CMK (cell line): ENCODE results near the gene GNAO1.

Source experiments
- DNase-seq: peaks from one replicate; pipeline ENCODE4 v3.0.0-alpha.2; 2010; ENCODE audit warnings: low read depth

Gene GNAO1

DNA sequence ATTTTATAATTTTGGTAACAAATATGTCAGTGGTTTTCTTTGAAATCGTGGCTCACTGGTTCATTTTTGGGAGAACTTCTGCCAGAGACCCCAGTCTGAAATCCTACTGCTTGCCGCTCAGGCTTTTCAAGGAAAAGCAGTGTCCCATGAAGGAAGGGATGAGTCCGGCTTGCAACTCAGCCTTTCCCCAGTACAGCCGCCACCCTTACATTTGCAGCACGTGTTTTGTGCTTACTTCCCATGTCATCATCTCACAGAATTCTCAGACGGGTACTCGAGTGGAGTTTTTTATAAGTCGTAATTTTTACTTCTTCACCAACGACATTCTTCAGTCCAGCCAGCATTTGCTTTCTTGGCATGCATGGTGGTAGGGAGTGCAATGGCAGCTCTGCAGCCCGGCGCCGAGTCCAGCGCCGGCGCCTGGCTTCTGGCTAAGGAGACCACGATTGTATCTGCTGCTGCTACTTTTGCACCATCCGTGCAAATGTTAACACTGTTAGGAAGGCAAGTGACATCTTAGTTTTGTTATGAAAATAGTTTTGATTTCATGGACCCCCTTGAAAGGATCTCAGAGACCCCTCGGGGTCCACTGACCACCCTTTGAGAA lies 123.1 kb downstream of the GNAO1 start:
- no peak for DNase-seq

DNA sequence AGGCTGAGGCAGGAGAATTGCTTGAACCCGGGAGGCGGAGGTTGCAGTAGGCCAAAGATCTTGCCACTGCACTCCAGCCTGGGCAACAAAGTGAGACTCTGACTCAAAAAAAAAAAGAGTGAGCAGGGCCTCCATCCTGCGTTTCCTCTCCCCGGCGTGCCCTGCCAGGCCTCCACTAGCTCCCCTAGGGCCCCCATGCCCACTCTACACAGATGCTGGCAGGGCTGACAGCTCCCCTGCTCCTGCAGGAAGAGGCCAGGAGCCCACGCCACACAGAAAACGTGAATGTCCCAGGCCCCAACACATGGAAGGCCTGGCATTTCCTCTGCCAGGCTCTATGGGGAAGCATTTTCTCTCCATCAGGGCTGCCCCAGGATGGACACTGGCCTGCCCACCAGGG lies 124.7 kb downstream of the GNAO1 start:
- DNase-seq = no peak

DNA sequence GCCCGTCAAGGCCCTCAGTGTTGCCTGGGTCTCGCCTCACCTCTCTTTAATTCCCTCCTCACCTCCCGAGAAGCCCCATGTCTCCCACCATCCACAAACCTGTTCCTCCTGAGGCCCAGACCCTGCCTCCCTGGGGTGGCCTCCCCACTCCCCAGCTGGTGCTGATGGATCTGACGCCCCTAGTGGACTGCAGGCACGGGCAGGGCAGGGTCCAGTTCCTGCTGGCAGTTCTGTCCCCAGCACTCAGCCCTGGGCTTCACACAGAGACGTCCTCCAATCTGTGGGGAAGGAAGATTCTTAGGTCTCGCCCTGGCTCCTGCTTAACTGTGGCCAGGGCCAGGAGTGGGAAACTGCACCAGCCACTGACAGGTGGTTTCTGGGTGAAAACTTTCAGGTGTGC lies 125.3 kb downstream of the GNAO1 start:
- DNase-seq = no peak

DNA sequence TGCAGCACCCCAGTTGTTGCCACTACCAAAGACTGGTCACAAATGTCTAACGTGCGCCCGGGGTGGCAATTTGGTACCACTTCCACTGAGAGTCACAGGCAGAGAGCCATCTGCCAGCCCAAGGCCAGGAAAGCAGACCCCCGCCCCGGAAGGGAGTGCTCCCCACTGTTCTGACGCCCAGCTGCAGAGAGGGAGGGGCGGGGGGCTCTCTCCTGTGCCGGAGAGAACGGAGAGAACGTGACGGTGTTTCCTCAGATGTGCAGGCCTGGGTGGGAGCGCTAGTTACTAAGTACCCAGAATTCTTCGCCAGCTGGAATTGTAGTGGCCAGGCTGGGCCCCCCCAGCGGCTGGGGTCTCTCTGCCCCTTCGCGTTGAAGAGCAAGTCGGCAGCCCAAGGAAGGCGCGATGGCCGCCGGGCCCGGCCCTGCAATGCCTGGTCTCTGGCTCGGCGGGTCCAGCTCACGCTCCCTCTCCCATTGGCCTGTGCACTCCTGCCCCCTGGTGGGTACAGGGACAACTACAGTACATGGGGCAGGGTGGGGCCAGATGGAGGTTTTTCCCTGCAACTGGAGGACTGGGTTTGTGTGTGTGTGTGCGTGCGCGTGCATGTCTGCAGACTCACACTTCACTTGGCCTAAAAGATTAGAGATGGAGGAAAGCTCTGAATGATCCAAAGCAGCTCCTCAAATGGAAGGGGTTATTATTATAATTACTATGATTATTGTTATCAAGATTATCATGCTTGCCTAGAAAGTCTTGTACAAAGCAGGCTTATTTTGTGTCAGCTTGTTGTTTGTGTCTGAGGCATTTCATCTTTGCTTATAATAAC lies 126.9 kb downstream of the GNAO1 start:
- DNase-seq = peak; percentile 49

DNA sequence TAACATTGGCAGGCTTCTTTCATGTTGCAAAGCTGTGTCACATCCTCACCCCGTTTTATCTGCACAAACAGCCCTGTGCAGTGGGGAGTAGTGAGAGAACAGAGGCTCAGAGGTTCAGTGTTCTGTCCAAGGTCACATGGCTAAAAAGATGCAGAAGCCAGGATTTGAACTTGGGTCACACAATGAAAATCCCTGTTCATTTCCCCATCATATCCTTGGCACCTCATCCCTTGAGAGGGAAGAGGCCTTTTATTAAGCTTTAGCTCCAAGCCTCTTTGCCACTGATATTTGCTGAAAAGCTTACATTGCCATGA lies 127.5 kb downstream of the GNAO1 start:
- DNase-seq = no peak

DNA sequence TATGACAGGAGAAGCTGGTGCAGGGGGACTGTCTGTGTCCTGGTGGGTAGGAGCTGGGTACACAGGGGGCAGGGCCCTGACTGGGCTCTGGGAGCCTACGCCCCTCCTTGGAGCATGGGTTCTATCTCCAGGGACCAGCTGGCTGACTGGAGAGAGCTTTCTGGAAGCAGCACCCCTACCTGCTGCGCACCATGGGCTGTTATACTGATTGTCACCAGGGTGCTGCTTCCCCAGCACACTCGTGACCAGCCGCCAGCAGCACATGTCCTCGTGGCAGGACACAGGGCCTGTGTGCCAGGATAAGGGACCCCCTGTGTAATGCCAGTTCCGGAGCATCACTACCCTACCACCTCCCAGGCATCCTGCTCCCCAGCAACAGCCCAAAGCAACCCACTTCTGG lies 128.1 kb downstream of the GNAO1 start:
- DNase-seq = no peak

DNA sequence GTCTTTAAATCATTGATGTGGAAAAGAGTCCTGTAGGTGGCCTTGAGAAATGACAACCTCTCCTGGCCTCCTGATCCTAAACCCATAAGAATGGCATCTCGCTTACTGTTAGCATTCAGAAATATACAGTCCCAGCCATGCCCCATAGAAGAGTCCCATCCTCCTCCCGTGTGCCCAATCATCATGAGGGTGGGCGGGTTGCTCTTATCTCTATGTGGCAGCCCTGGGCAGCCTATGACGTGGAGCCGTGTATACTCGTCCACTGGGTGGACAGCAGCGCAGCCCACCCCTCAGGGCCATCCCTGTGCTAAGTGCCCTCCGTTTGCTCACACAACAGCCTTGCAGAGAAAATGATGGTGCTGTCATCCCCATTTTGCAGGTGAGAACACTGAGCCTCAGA lies 128.8 kb downstream of the GNAO1 start:
- no peak for DNase-seq

DNA sequence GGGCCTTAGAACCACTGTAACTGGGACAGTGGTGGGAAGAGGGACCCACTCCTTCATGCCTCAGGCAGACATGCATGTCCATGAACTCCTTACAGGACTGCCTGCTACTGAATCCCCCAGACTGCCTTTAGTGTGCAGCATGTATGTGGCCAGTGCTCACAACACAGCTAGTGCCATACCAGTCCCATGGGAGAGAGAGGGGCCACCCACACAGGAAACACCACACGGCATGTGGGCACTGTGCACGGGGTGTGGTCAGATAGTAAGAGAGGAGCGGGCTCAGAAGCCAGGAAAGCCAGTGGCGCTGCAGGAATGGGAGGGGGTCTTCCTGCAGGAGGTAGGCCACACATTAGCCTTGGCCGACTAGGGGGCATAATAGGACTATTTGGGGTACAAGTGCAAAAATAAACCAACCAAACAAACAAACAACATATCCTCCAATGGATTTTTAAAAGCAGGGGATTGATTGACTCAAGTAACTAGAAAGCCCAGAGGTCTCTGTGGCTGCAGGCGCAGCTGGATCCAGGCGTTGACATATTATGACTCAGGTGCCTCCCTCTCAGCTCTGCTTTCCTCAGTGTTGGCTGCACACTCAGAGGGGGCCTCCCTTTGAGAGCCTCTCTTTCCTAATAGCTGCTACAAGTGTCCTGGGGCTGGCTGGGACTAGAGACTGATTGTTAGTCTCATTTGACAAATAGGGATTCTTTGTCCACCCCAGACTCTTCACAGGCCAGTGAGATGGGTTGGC lies 129.7 kb downstream of the GNAO1 start:
- no peak for DNase-seq

DNA sequence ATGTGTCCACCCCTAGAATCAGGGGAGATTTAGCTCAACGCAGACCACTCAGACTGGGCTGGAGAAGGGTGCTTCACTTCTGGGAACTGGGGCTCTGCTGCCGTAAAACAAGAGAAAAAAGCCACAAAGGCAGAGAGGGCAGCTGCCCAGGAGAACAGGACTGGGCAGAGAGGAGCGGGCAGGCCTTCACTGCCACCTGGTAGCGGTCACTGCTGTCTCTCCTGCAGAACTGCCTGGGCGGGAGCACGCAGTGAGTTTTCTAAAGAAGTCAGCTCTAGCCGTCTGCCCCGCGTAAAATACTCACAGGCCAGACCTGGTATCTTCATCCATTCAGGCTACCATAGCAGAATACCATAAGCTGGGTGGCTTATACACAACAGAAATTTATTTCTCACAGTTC lies 130.3 kb downstream of the GNAO1 start:
- no peak for DNase-seq

- DNase-seq = no peak
These were observed 133.1 kb downstream of the GNAO1 start for GRCh38 chr16:56324406-56324805.

DNA sequence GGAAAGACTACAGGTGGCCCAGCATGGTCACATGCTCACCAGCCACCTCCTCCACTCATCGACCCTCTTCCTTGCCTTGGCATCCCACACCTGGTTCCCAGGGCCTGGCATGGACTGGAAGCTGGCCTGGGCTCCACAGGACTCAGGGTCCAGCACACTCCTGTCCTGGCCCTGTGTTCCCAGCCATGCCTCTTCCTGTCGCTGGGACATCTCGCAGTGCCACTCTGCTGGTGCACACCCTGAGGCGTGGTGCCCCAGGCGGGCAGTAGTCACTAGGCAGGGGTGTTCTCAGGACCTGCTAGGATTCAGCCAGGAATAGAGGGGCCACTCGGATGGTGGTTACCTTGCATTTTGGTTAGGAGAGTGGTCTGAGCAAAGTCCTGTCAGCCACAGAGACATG lies 134.7 kb downstream of the GNAO1 start:
- DNase-seq = no peak

DNA sequence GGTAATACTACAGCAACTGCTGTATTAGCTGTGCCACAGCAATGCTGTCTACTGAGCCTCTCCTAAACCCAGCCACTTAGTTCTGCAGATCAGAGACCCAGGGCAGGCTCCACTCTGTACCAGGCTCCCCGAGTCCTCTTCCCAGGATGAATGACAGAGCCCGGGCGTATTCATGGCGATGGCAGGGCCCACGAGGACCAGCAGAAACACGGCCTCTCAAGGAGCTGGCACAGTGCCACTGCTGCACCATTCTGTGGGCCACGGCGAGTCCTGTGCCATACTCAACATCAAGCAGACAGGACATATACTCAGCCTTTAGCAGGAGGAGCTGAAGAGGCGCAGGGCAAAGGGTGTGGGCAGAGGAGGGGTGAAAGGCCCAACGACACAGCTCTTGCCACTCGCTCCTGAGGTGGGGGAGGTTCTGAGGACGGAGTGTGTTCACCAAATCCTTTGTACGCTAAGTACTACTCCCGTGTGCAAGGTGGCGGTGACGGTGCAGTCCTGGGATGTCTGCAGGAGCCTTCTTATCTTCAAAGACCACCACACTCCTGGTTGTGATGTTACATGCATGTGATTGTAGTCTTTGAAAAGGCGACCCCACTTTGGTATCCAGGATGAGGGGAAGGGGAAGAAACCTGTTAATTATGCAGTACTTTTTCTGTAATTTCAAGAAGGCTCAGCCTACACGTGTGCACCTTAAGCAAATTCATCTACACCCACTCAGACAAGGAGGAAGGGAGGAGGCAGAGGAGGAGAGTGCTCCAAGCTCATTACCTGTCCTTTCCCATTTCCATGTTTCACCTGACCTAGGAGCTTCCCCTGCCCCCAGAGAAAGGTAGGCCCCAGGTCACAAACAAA lies 136.0 kb downstream of the GNAO1 start:
- no peak for DNase-seq

GRCh38 chr16:56327929-56328258 lies 136.6 kb downstream of the GNAO1 start:
- DNase-seq = no peak

DNA sequence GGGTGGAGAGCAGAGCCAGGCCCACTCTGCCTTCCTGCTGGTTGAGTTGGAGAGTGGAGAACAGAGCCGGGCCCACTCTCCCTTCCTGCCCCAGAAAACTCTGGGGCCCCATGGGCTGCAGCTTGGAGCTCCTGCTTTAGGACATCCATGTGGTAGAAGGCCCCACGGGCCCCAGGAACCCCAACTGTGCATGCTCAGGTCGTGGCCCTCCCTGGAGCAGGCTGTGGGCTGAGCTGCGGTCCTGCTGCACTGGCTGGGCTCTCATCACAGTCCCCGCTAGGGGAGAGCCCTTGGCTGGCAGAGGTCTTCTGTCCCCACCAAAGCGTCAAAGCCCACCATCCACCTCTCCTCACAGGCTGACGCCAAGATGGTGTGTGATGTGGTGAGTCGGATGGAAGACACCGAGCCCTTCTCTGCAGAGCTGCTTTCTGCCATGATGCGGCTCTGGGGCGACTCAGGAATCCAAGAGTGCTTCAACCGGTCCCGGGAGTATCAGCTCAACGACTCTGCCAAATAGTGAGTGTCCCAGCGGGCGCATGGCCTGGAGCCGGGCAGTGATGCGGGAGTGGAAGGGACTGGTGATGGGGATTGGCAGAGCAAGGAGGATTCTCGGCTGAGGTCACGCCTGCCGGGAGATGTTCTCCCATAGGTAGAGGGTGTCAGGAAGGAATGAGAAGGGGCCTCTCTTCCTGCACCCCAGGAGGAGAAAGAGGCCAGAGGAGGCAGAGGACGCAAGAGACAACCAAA lies 137.2 kb downstream of the GNAO1 start:
- DNase-seq = no peak

DNA sequence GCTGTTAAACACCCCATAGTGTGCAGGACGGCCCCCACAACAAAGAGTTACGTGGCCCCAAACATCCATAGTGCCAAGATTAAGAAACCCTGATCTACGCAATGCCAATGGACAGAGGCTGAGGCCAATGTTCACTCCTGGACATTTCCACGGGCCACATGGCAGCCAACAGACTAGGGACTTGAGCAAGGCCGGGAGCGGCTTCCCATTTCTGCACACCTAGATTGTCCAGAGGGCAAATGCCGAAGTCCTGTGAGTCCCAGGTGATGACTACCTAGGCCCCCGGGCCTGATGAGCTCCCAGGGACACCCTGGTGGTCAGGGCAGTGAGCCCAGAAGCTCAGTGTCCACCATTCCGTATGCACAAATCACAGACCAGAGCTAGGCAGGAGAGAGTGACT lies 138.6 kb downstream of the GNAO1 start:
- DNase-seq = no peak

GRCh38 chr16:56330476-56330875 lies 139.2 kb downstream of the GNAO1 start:
- no peak for DNase-seq

GRCh38 chr16:56331399-56331798 lies 140.1 kb downstream of the GNAO1 start:
- DNase-seq = no peak

DNA sequence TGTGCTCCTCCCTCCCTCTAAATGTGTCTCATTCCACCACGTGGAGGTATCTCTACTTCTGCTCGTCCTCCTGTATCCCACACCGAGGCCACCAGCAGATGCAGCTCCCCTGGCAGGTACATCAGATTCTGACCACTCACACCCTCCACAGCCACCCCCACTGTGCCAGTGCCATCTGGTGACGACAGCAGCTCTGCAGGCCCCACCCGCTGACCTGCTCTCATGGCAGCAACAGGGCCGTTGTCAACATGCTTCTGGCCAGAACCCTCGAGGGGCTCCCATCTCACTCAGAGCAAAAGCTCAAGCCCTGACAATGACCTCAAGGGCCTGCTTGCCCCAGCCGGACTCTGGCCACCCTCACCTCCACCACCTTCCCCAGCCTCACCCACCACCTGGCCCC lies 140.6 kb downstream of the GNAO1 start:
- DNase-seq = no peak

DNA sequence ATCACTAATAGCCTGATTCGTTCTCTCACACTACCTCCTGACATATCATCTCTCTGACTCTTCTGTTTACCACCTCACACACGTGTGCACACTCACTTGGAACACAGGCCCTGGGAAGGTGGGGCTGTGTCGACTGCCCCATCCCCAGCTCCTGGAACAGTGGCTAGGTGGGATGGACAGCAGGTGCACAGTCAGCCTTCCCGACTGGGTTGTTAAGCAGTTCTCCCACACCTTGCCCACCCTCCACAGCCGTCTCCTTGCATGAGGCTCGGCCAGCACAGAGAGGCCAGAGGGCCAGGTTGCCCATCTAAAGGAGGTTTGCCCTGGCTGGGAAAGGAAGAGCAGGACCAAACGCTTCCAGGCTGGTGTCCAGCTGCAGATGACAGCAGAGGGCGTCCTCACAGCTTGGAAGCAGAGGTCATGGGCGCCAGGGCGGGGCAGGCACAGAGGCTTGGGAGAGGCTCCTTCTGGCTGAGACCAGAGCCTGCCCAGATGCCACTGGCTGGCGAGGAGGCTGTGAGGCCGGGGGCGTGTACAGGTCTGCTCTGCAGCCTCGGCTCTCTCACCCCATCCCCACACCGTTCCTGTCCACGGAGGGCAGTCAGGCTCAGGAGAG lies 141.3 kb downstream of the GNAO1 start:
- peak; percentile 41 for DNase-seq

GRCh38 chr16:56334761-56335160 lies 143.5 kb downstream of the GNAO1 start:
- DNase-seq = no peak

- DNase-seq = no peak
These were observed 144.9 kb downstream of the GNAO1 start for GRCh38 chr16:56336071-56336688.
